GM19455 (cell line): Measurements from ENCODE around the gene GZMM.

Experiments
- ATAC-seq: cut with Tn5 transposase; IDR thresholded peaks from one replicate; pipeline ENCODE4 v1.9.1; 2021; ENCODE audit not compliant: unreplicated experiment

Gene GZMM

GRCh38 chr19:594265-594870 is 50.5 kb downstream of the GZMM start:
- ATAC-seq = no peak

GRCh38 chr19:595326-596262 is 51.7 kb downstream of the GZMM start:
- ATAC-seq = no peak

- no peak for ATAC-seq
Measured at GRCh38 chr19:596263-596655, 52.4 kb downstream of the GZMM start.

GRCh38 chr19:597406-598315 is 53.8 kb downstream of the GZMM start:
- no peak for ATAC-seq
